Endothelial cell of umbilical vein (primary cell): ENCODE data around the gene DPP7. TPM values are rescaled to one million over a fixed set of nuclear protein-coding genes. Genes with fewer than 3 reads are reported as not detected.

Experiments
- BruUV-seq: library from RNA; stranded (reverse); fragments of 400-500 nt; replicated peaks from 2 replicates; lab custom pipeline; 2021; lab: Mats Ljungman, UMichigan
- CTCF ChIA-PET: fragments of 300-600, 350-600 bp; sonication (Branson Sonifier 250); formaldehyde crosslinking; loops from one replicate; lab custom pipeline; 2021; ENCODE audit warnings: antibody characterized with exemption, inconsistent platforms; lab: Charles Lee
- POLR2A ChIA-PET: fragments of 300-600, 350-600 bp; sonication (Branson Sonifier 250); formaldehyde crosslinking; loops from one replicate; lab custom pipeline; 2021; ENCODE audit warnings: antibody characterized with exemption, inconsistent platforms; lab: Charles Lee
- DNase-seq: peaks from one replicate; pipeline ENCODE4 v3.0.0-alpha.2; 2011; ENCODE audit warnings: low read depth, low spot score
- FAIRE-seq: peaks from 2 replicates; lab custom pipeline; 2011; peaks lifted over from hg19 to GRCh38; lab: Jason Lieb, UNC
- H2AFZ ChIP-seq: 2 replicates; pipeline ENCODE4 v1.6.0; 2012; ENCODE audit warnings: low read depth, low read length, control low read depth, inconsistent platforms
- H3K27ac ChIP-seq: 2 replicates; pipeline ENCODE4 v1.5.1; 2011; ENCODE audit warnings: low read depth, mild to moderate bottlenecking, control low read depth, low read length, moderate library complexity; ENCODE audit not compliant: insufficient read depth
- H3K27me3 ChIP-seq, 2 experiments: 2 replicates each; pipeline versions ENCODE4 v1.6.0 to v1.6.1; 2011; ENCODE audit warnings: low read length in 2 of 2, mixed read lengths in 1 of 2; ENCODE audit not compliant: control insufficient read depth in 2 of 2, insufficient read depth in 2 of 2
- H3K36me3 ChIP-seq, 2 experiments: 2 replicates in 1 of 2; 3 replicates in 1 of 2; pipeline ENCODE4 v1.5.1; 2011; ENCODE audit warnings: low read length in 2 of 2, mild to moderate bottlenecking in 1 of 2, moderate library complexity in 1 of 2; ENCODE audit not compliant: control insufficient read depth in 2 of 2, insufficient read depth in 2 of 2; ENCODE audit errors: extremely low read depth in 1 of 2
- H3K4me1 ChIP-seq: 3 replicates; pipeline ENCODE4 v1.5.1; 2011; ENCODE audit warnings: mild to moderate bottlenecking, low read length; ENCODE audit not compliant: control insufficient read depth, insufficient read depth; ENCODE audit errors: extremely low read depth
- H3K4me2 ChIP-seq: 2 replicates; pipeline ENCODE4 v1.6.1; 2011; ENCODE audit warnings: low read length, control low read depth, mixed read lengths; ENCODE audit not compliant: insufficient read depth
- H3K4me3 ChIP-seq, 3 experiments: fragments of 200-600 bp in 1 of 3; sonication (generic), shearing (Covaris generic) in 1 of 3; replicated peaks in 1 of 3; 2 replicates each; pipeline ENCODE4 v1.5.1; 2011 to 2016; ENCODE audit warnings: control low read depth in 3 of 3, low read length in 3 of 3, mild to moderate bottlenecking in 2 of 3, inconsistent platforms in 1 of 3, low read depth in 1 of 3, moderate library complexity in 1 of 3; ENCODE audit not compliant: insufficient read depth in 1 of 3
- H3K79me2 ChIP-seq: 2 replicates; pipeline ENCODE4 v1.6.0; 2012; ENCODE audit warnings: low read length, inconsistent platforms; ENCODE audit not compliant: control insufficient read depth, insufficient read depth
- H3K9ac ChIP-seq: replicated peaks from 2 replicates; pipeline ENCODE3; 2011; ENCODE audit warnings: low read length, control low read depth; ENCODE audit not compliant: insufficient read depth; ENCODE audit errors: extremely low read depth
- H3K9me1 ChIP-seq: replicated peaks from 3 replicates; pipeline ENCODE4 v1.6.0; 2011; ENCODE audit warnings: mild to moderate bottlenecking, low read length; ENCODE audit not compliant: control insufficient read depth, insufficient read depth; ENCODE audit errors: extremely low read depth
- H3K9me3 ChIP-seq: replicated peaks from 2 replicates; pipeline ENCODE4 v1.5.1; 2012; ENCODE audit warnings: low read length, inconsistent platforms; ENCODE audit not compliant: control insufficient read depth, insufficient read depth
- H4K20me1 ChIP-seq: replicated peaks from 2 replicates; pipeline ENCODE3; 2011; ENCODE audit warnings: mild to moderate bottlenecking, low read length; ENCODE audit not compliant: control insufficient read depth, insufficient read depth; ENCODE audit errors: extremely low read depth
- CTCF ChIP-seq, 2 donors: IDR thresholded peaks; 1 replicate in 1 of 2; 2 replicates in 1 of 2; pipeline ENCODE4 v1.5.1; 2011; ENCODE audit warnings: low read length in 2 of 2, mild to moderate bottlenecking in 2 of 2, moderate library complexity in 2 of 2, control low read depth in 1 of 2, inconsistent platforms in 1 of 2, low read depth in 1 of 2; ENCODE audit not compliant: insufficient read depth in 1 of 2; ENCODE audit errors: extremely low read depth in 1 of 2
- EZH2 ChIP-seq: IDR thresholded peaks from 2 replicates; pipeline ENCODE4 v1.6.1; 2012; ENCODE audit warnings: borderline replicate concordance, low read depth, mild to moderate bottlenecking, moderate library complexity, low read length, inconsistent platforms; ENCODE audit not compliant: severe bottlenecking
- FOS ChIP-seq: IDR thresholded peaks from 2 replicates; pipeline ENCODE4 v1.6.1; 2011; ENCODE audit warnings: mild to moderate bottlenecking, low read length, moderate library complexity, borderline replicate concordance; ENCODE audit not compliant: insufficient read depth
- GATA2 ChIP-seq: IDR thresholded peaks from 2 replicates; pipeline ENCODE4 v1.7.0; 2011; ENCODE audit warnings: low read depth, mild to moderate bottlenecking, moderate library complexity, mixed read lengths, low read length; ENCODE audit not compliant: insufficient read length, insufficient read depth
- JUN ChIP-seq: IDR thresholded peaks from 2 replicates; pipeline ENCODE4 v1.6.1; 2011; ENCODE audit warnings: borderline replicate concordance, low read depth; ENCODE audit not compliant: insufficient read length, insufficient read depth
- MAX ChIP-seq: IDR thresholded peaks from 2 replicates; pipeline ENCODE4 v1.6.1; 2011; ENCODE audit not compliant: insufficient read depth, insufficient read length
- MYC ChIP-seq: IDR thresholded peaks from one replicate; pipeline ENCODE4 v1.6.1; 2011; ENCODE audit warnings: mild to moderate bottlenecking, low read depth, low read length
- POLR2A ChIP-seq: IDR thresholded peaks from 2 replicates; pipeline ENCODE4 v1.6.1; 2012; ENCODE audit warnings: low read depth, mild to moderate bottlenecking, control low read depth, low read length
- POLR2AphosphoS5 ChIP-seq: IDR thresholded peaks from 2 replicates; pipeline ENCODE4 v1.6.1; 2012; ENCODE audit warnings: low read depth, mild to moderate bottlenecking, control low read depth, low read length, moderate library complexity; ENCODE audit not compliant: insufficient read depth
- dilution Hi-C: fragments of 300-500 bp; cut with MboI; formaldehyde crosslinking; loops from one replicate; pipeline ENCODE4 v1.15.0; 2019; ENCODE audit warnings: low sequenced_read_pairs; ENCODE audit not compliant: extremely low pct_ligation_motif_present
- intact Hi-C: fragments of 100-400 bp; cut with micrococcal nuclease; formaldehyde crosslinking; loops from one replicate; pipeline ENCODE4 v1.10.0; 2022
- polyA plus RNA-seq, 4 experiments: library from polyadenylated mRNA; depleted of rRNA in 3 of 4; stranded (reverse) in 3 of 4; unstranded in 1 of 4; fragments of >200 nt; gene quantifications; 2 replicates each; pipeline versions ENCODE4 v1.2.1 to v1.2.3, GENCODE V29; 2011 to 2012; ENCODE audit warnings: missing spikeins in 1 of 4
- total RNA-seq: library from RNA; stranded (reverse); gene quantifications from 2 replicates; pipeline ENCODE4 v1.2.3, GENCODE V29; 2021

DPP7 gene
- total and polyA plus RNA-seq, 2 donors (not counting 3 experiments of a cell fraction or from before 2014, with no cell fraction given): 149 to 200 TPM

DNA sequence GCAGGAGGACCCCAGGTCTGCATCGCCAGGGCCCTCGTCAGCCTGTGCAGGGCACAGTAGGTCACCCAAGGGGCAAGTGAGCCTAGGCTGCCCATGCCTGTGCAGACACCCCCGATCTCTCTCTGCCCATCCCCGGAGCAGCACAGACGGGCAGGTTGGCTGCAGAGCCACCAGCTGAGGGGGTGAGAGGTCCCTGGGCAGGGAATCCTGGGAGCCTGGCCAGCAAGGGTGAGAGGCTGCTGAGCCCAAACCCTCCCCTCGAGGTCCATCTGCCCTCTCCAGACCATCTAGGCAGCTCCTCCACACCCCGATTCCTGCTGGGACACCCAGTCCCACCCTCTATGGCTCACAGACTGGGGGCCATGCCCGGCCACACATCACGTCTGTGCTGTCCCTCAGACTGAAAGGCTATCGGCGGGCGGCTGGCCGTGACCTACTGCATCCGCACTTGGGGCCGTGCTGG lies 2.8 kb upstream of the DPP7 start:
- POLR2A ChIA-PET: no interaction called here

More for the DNA sequence above, 2.8 kb upstream of the DPP7 start:
- no peak overlapping the region for H3K27ac ChIP-seq
- no peak overlapping the region for H3K9ac ChIP-seq
- intact Hi-C loops: loop anchor here (5.0 kb wide), 1 partner anchor 60 kb away; no protein-coding TSS in a partner anchor
- H3K79me2 ChIP-seq: no peaks in the 10 kb centered on the region
- no peaks in the 10 kb centered on the region for H3K9me1 ChIP-seq
- BruUV-seq: no TSS peak
- no peaks in the 10 kb centered on the region for H3K9me3 ChIP-seq
- no peak for DNase-seq
- CTCF ChIA-PET: interaction anchor here (1.5 to 5.4 kb wide), 3 partner anchors 12 to 119 kb away, joined by 5 to 42 read pairs (median 26); partner anchors contain the start of gene RNF224
- peaks cover 0 to 3% of the 10 kb centered on the region in 2 experiments for H3K36me3 ChIP-seq
- no peak overlapping the region for H3K4me2 ChIP-seq
- no peak overlapping the region for H3K4me3 ChIP-seq
- no peaks in the 10 kb centered on the region for H4K20me1 ChIP-seq
- H2AFZ ChIP-seq: no peak overlapping the region
- H3K27me3 ChIP-seq: no peaks in the 10 kb centered on the region
- dilution Hi-C loops: no loop called here
- no peak for TF ChIP-seq POLR2AphosphoS5
- TF ChIP-seq MAX: no peak
- no peak for TF ChIP-seq CTCF (IDR thresholded peaks at IDR 0.05; ENCODE audit: extremely low read depth in 1 of 2, insufficient read depth in 1 of 2, low read depth in 1 of 2, low read length in 2 of 2)
- no peak for TF ChIP-seq FOS
- no peak for TF ChIP-seq EZH2
- TF ChIP-seq POLR2A: no peak
- TF ChIP-seq JUN: no peak
- no peak for TF ChIP-seq MYC
- no peak for TF ChIP-seq GATA2
- no peak for FAIRE-seq
- peaks cover 4% of the 10 kb centered on the region for H3K4me1 ChIP-seq
